ENCODE results near the gene ZBTB21. TPM values are rescaled to one million over a fixed set of nuclear protein-coding genes. Genes with fewer than 3 reads are reported as not detected.
A peak's percentile ranks its signal among the peaks of the same experiment; 100 is the strongest.

Gene ZBTB21
- total and polyA plus RNA-seq, 2 of the 8 experiments (the other 6 are each of a cell fraction or from before 2014, with no cell fraction given) = 3.9 to 17.8 TPM

DNA sequence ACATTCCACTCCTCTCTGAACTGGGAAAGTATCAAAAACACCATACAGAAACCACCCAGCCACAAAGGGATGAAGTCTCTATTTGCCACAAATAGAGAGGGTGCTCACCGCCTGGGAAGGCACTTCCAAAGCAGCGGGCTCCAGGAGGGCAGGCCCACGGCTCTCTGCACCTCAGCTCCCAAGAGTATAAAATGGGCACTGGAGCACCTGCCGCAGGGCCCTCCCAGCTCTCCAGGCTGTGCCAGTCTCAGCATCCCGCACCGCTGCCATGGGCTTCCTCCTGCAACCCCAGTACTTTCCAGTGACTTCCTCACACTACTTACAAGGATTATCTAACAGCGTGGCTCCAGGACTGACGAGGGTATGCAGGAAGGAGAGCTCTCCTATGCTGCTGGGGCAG is 70.8 kb downstream of the ZBTB21 start:
- no peak for FAIRE-seq
- WGBS, 2 experiments (ENCODE audit: extremely low coverage in 1 of 2, insufficient coverage in 1 of 2, insufficient read length in 1 of 2, insufficient replicate concordance in 2 of 2, low coverage in 1 of 2, low lambda C conversion rate in 2 of 2, missing lambda C conversion rate in 1 of 2) = 92% methylated on average over 8 of the region's 8 CpGs; no CpG with 5 or more reads in 1 of the 2 experiments
- no peak overlapping the region for H3K14ac ChIP-seq (ENCODE audit: insufficient read length)
- no peak for TF ChIP-seq JUN (IDR thresholded peaks at IDR 0.05; ENCODE audit: low read depth, low read length)
- no peak for TF ChIP-seq TAF7 (optimal IDR thresholded peaks at IDR 0.05; ENCODE audit: borderline replicate concordance, low read depth, low read length)
- TF ChIP-seq HDAC2 (IDR thresholded peaks at IDR 0.05; ENCODE audit: borderline replicate concordance in 1 of 2, low read depth in 2 of 2, low read length in 2 of 2) = no peak
- TF ChIP-seq SP1 (IDR thresholded peaks at IDR 0.05; ENCODE audit: low read depth, low read length) = no peak
- no peak for TF ChIP-seq BRCA1 (IDR thresholded peaks at IDR 0.05; ENCODE audit: low read depth, low read length)

More for the DNA sequence above, 70.8 kb downstream of the ZBTB21 start:
- Histone ChIP-seq H3K9ac (replicated peaks in 1 of 4; ENCODE audit: extremely low read depth in 1 of 4, low read depth in 3 of 4, low read length in 3 of 4) (no peak overlapping the region), H3K79me2 (ENCODE audit: control insufficient read depth in 1 of 2, insufficient read depth in 2 of 2, low read length in 2 of 2) (no peaks in the 10 kb centered on the region; a peak in 1 of 4 replicates), H3K9me3 (ENCODE audit: insufficient read depth in 2 of 2, low read depth in 1 of 2, low read length in 1 of 2) (no peaks in the 10 kb centered on the region), H2AK5ac (ENCODE audit: low read depth, low read length) (no peak overlapping the region), H3K4me1 (replicated peaks in 1 of 4; ENCODE audit: control insufficient read depth in 3 of 4, insufficient read depth in 4 of 4, low read length in 3 of 4) (peaks cover 0 to 6% (median 0%) of the 10 kb centered on the region in 4 experiments; a peak in 2 of 7 replicates), H2BK120ac (replicated peaks; ENCODE audit: low read depth, low read length) (no peak overlapping the region), H4K91ac (replicated peaks; ENCODE audit: insufficient read length, low read length) (no peak overlapping the region), H3K36me3 (ENCODE audit: control insufficient read depth in 2 of 4, insufficient read depth in 4 of 4, low read length in 3 of 4) (no peaks in the 10 kb centered on the region), H2BK15ac (ENCODE audit: low read length) (no peak overlapping the region), H4K20me1 (replicated peaks in 1 of 2; ENCODE audit: control insufficient read depth in 1 of 2, insufficient read depth in 2 of 2, low read length in 2 of 2) (no peaks in the 10 kb centered on the region), H4K5ac (ENCODE audit: insufficient read length, low read depth, low read length) (no peak overlapping the region), H2AFZ (ENCODE audit: low read length) (no peak overlapping the region), H3K18ac (ENCODE audit: extremely low read depth, low read length) (no peak overlapping the region), H3K23ac (ENCODE audit: insufficient read length) (no peak overlapping the region), H3K4ac (replicated peaks; ENCODE audit: insufficient read length, low read depth, low read length) (no peak overlapping the region), H4K8ac (ENCODE audit: extremely low read depth, insufficient read depth, low read length) (peak overlapping the region; percentile 28), H3K27ac (ENCODE audit: low read depth, low read length) (no peak overlapping the region), H2BK20ac (ENCODE audit: low read length) (no peak overlapping the region), H3K4me3 (ENCODE audit: extremely low read depth in 1 of 4, insufficient read depth in 2 of 4, low read depth in 3 of 4, low read length in 4 of 4) (no peak overlapping the region), H3K79me1 (ENCODE audit: low read depth, low read length) (no peaks in the 10 kb centered on the region), H3K4me2 (ENCODE audit: insufficient read depth in 1 of 2, low read depth in 2 of 2, low read length in 2 of 2) (no peak overlapping the region), H2BK5ac (ENCODE audit: low read depth, low read length) (no peak overlapping the region), H3K56ac (replicated peaks; ENCODE audit: insufficient read length, low read depth, low read length) (no peak overlapping the region), H3K23me2 (ENCODE audit: low read depth, low read length) (no peaks in the 10 kb centered on the region), H3K27me3 (replicated peaks in 1 of 4; ENCODE audit: control insufficient read depth in 3 of 4, extremely low read depth in 1 of 4, insufficient read depth in 3 of 4, low read length in 3 of 4) (no peaks in the 10 kb centered on the region), H2BK12ac (ENCODE audit: low read depth, low read length) (no peak overlapping the region)
- POLR2A ChIA-PET (ENCODE audit: partially characterized antibody) = interaction anchor here (1.5 kb wide), 1 partner anchor 10 kb away, joined by 3 read pairs; no protein-coding TSS in a partner anchor
- CTCF ChIA-PET (ENCODE audit: partially characterized antibody) = no interaction called here
- DNase-seq (ENCODE audit: low read depth in 1 of 2, low spot score in 2 of 2) = no peak
